ENCODE measurements around the gene TBC1D22A.

DNA sequence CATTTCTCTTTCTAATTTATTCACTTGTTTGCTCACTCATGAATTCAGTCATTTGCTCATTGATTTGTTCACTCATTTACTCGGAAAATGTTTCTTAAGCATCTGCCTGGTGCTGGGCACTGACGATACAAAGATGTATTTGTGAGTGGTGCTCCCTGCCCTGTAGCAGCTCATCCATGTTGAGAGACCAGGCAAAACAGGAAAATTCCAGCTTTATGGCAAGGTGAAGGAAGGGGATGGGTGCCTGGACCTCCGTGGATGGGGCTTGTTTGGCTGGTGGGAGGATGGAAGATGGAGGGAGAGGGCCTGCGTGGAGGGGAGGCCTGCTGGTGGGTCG lies 53.1 kb downstream of the TBC1D22A start:
- TF ChIP-seq POLR2A (IDR thresholded peaks at IDR 0.05) = no peak
- TF ChIP-seq, protein P1, sequence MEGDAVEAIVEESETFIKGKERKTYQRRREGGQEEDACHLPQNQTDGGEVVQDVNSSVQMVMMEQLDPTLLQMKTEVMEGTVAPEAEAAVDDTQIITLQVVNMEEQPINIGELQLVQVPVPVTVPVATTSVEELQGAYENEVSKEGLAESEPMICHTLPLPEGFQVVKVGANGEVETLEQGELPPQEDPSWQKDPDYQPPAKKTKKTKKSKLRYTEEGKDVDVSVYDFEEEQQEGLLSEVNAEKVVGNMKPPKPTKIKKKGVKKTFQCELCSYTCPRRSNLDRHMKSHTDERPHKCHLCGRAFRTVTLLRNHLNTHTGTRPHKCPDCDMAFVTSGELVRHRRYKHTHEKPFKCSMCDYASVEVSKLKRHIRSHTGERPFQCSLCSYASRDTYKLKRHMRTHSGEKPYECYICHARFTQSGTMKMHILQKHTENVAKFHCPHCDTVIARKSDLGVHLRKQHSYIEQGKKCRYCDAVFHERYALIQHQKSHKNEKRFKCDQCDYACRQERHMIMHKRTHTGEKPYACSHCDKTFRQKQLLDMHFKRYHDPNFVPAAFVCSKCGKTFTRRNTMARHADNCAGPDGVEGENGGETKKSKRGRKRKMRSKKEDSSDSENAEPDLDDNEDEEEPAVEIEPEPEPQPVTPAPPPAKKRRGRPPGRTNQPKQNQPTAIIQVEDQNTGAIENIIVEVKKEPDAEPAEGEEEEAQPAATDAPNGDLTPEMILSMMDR (IDR thresholded peaks at IDR 0.05) = no peak

All from right lobe of liver (tissue), 4 donors.